Panc1 (cell line): ENCODE measurements around the gene C2orf76. TPM values are rescaled to one million over a fixed set of nuclear protein-coding genes. Genes with fewer than 3 reads are reported as not detected.

ENCODE experiments used
- ATAC-seq: fragments of 200-7000 bp; cut with Tn5 transposase; 2 replicates; pipeline ENCODE4 v1.9.1; 2020; ENCODE audit warnings: mild to moderate bottlenecking, moderate library complexity
- BruUV-seq: library from RNA; stranded (reverse); fragments of 400-500 nt; replicated peaks from 2 replicates; lab custom pipeline; 2021; lab: Mats Ljungman, UMichigan
- CTCF ChIA-PET: fragments of 300-600 bp; sonication (Branson Sonifier 250); formaldehyde crosslinking; loops from one replicate; lab custom pipeline; 2022; ENCODE audit warnings: antibody characterized with exemption; lab: Charles Lee
- POLR2A ChIA-PET: fragments of 300-600 bp; sonication (Branson Sonifier 250); formaldehyde crosslinking; loops from one replicate; lab custom pipeline; 2022; ENCODE audit warnings: antibody characterized with exemption; lab: Charles Lee
- DNase-seq: peaks from one replicate; pipeline ENCODE4 v3.0.0-alpha.2; 2010; ENCODE audit warnings: low read depth, low spot score
- H3K27ac ChIP-seq: 2 replicates; pipeline ENCODE4 v1.5.1; 2011; ENCODE audit warnings: mild to moderate bottlenecking, low read length, inconsistent platforms
- H3K27me3 ChIP-seq: fragments of 200-500 bp; sonication (Bioruptor generic); 2 replicates; pipeline ENCODE4 v1.6.0; 2014; ENCODE audit warnings: low read length, inconsistent platforms; ENCODE audit not compliant: control insufficient read depth, insufficient read depth
- H3K36me3 ChIP-seq: fragments of 200-500 bp; sonication (Bioruptor generic); 2 replicates; pipeline ENCODE4 v1.5.1; 2014; ENCODE audit warnings: inconsistent platforms, mild to moderate bottlenecking, low read length, moderate library complexity; ENCODE audit not compliant: control insufficient read depth, insufficient read depth
- H3K4me1 ChIP-seq: 2 replicates; pipeline ENCODE4 v1.5.1; 2011; ENCODE audit warnings: inconsistent platforms, mild to moderate bottlenecking, low read length, moderate library complexity; ENCODE audit not compliant: control insufficient read depth, insufficient read depth
- H3K4me3 ChIP-seq, 2 experiments: 2 replicates each; pipeline ENCODE4 v1.5.1; 2011 to 2012; ENCODE audit warnings: low read depth in 2 of 2, low read length in 2 of 2, mild to moderate bottlenecking in 2 of 2, inconsistent platforms in 1 of 2, moderate library complexity in 1 of 2
- H3K9me3 ChIP-seq: fragments of 200-500 bp; sonication (Bioruptor generic); 2 replicates; pipeline ENCODE4 v1.5.1; 2014; ENCODE audit warnings: low read depth, mild to moderate bottlenecking, inconsistent platforms, low read length, moderate library complexity; ENCODE audit not compliant: control insufficient read depth, insufficient read depth
- CTCF ChIP-seq: fragments of 450-650 bp; IDR thresholded peaks from 2 replicates; pipeline ENCODE4 v1.5.1; 2017; ENCODE audit warnings: mild to moderate bottlenecking
- POLR2AphosphoS5 ChIP-seq: IDR thresholded peaks from 2 replicates; pipeline ENCODE4 v1.6.1; 2012; ENCODE audit warnings: mild to moderate bottlenecking, low read depth, low read length, moderate library complexity
- SIN3A ChIP-seq: IDR thresholded peaks from 2 replicates; pipeline ENCODE4 v1.6.1; 2012; ENCODE audit warnings: low read depth, mild to moderate bottlenecking, low read length, moderate library complexity, borderline replicate concordance; ENCODE audit not compliant: insufficient read depth
- TCF7L2 ChIP-seq: IDR thresholded peaks from 2 replicates; pipeline ENCODE4 v1.6.1; 2011; ENCODE audit warnings: mild to moderate bottlenecking, low read depth, low read length, inconsistent platforms
- in situ Hi-C: cut with HindIII; loops from 2 replicates; pipeline ENCODE4 v1.10.0; 2016; ENCODE audit warnings: low sequenced_read_pairs, low pct_unique_long_range_greater_than_20kb
- intact Hi-C: fragments of 100-400 bp; cut with micrococcal nuclease; formaldehyde crosslinking; loops from one replicate; pipeline ENCODE4 v1.10.0; 2022; ENCODE audit not compliant: unreplicated experiment
- total RNA-seq: library from RNA; stranded (reverse); gene quantifications from one replicate; pipeline ENCODE4 v1.2.1, GENCODE V29; 2021; ENCODE audit not compliant: unreplicated experiment
- TF ChIP-seq, protein P1 (sequence below), 2 experiments: IDR thresholded peaks; 2 replicates each; pipeline ENCODE4 v1.6.1; 2011 to 2012; ENCODE audit warnings: low read depth in 2 of 2, control low read depth in 1 of 2, low read length in 1 of 2, mild to moderate bottlenecking in 1 of 2, moderate library complexity in 1 of 2; ENCODE audit not compliant: insufficient read depth in 1 of 2

Gene C2orf76
- total RNA-seq, 1 experiment from 2014 or later: 22.7 TPM

DNA sequence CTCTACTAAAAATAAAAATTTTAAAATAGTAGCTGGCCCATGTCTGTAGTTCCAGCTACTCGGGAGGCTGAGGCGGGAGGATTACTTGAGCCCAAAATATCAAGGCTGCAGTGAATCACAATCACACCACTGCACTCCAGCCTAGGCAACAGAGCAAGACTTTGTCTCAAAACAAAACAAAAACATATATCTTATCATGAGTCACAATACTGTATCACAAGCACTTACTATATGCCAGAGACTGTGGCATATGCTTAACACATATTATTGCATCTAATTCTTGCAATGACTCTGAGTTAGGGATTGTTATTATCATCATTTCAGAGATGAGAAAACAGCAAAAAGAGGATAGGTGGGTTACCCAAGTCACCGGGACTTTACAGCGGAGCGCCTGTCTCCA, 35.5 kb upstream of the C2orf76 start:
- intact Hi-C loops: no loop called here
- in situ Hi-C loops: no loop called here
- no peak overlapping the region for H3K4me3 ChIP-seq
- no peaks in the 10 kb centered on the region for H3K4me1 ChIP-seq
- no TSS peak for BruUV-seq
- H3K9me3 ChIP-seq: no peaks in the 10 kb centered on the region
- ChIA-PET POLR2A (no interaction called here), CTCF (no interaction called here)
- ATAC-seq: no peak
- H3K27ac ChIP-seq: no peak overlapping the region
- no peak for DNase-seq
- no peaks in the 10 kb centered on the region for H3K36me3 ChIP-seq
- TF ChIP-seq TCF7L2: no peak
- no peak for TF ChIP-seq SIN3A
- TF ChIP-seq POLR2AphosphoS5: no peak
- no peak for TF ChIP-seq CTCF
- TF ChIP-seq, protein P1, sequence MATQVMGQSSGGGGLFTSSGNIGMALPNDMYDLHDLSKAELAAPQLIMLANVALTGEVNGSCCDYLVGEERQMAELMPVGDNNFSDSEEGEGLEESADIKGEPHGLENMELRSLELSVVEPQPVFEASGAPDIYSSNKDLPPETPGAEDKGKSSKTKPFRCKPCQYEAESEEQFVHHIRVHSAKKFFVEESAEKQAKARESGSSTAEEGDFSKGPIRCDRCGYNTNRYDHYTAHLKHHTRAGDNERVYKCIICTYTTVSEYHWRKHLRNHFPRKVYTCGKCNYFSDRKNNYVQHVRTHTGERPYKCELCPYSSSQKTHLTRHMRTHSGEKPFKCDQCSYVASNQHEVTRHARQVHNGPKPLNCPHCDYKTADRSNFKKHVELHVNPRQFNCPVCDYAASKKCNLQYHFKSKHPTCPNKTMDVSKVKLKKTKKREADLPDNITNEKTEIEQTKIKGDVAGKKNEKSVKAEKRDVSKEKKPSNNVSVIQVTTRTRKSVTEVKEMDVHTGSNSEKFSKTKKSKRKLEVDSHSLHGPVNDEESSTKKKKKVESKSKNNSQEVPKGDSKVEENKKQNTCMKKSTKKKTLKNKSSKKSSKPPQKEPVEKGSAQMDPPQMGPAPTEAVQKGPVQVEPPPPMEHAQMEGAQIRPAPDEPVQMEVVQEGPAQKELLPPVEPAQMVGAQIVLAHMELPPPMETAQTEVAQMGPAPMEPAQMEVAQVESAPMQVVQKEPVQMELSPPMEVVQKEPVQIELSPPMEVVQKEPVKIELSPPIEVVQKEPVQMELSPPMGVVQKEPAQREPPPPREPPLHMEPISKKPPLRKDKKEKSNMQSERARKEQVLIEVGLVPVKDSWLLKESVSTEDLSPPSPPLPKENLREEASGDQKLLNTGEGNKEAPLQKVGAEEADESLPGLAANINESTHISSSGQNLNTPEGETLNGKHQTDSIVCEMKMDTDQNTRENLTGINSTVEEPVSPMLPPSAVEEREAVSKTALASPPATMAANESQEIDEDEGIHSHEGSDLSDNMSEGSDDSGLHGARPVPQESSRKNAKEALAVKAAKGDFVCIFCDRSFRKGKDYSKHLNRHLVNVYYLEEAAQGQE (IDR thresholded peaks at IDR 0.05; ENCODE audit: insufficient read depth in 1 of 2, low read depth in 2 of 2, low read length in 1 of 2): no peak
- no peaks in the 10 kb centered on the region for H3K27me3 ChIP-seq

DNA sequence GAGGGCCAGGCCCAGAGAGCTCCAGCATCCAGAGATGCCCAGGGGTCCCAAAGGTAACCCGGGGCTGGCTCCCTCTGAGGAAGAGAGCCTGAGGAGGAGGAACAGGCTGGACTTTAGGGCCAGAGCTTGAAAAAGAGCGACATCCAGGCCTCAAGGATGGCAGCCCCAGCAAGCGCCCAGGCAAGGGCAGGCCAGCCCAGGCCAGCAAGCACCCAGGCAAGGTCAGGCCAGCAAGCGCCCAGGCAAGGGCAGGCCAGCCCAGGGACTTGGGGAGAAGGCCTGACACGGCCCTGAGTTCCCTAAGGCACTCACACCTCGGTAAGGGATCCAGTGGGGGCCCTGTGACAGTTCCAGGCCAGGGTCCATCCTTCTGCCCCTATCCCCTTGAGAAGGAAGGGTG, 30.6 kb upstream of the C2orf76 start:
- ATAC-seq (no peak), DNase-seq (no peak)
- TF ChIP-seq TCF7L2 (no peak), SIN3A (no peak), POLR2AphosphoS5 (no peak), CTCF (no peak)
- TF ChIP-seq, protein P1 (IDR thresholded peaks at IDR 0.05; ENCODE audit: insufficient read depth in 1 of 2, low read depth in 2 of 2, low read length in 1 of 2): no peak
- H3K4me3 ChIP-seq: no peak overlapping the region
- H3K9me3 ChIP-seq: no peaks in the 10 kb centered on the region
- in situ Hi-C loops: no loop called here
- intact Hi-C loops: no loop called here
- CTCF ChIA-PET: no interaction called here
- no TSS peak for BruUV-seq
- H3K4me1 ChIP-seq: no peaks in the 10 kb centered on the region
- H3K36me3 ChIP-seq: no peaks in the 10 kb centered on the region
- POLR2A ChIA-PET: no interaction called here
- no peaks in the 10 kb centered on the region for H3K27me3 ChIP-seq
- no peak overlapping the region for H3K27ac ChIP-seq
